HG02885 (cell line): Measurements from ENCODE around the gene NGEF.
"Not testable (repeated sequence)": the region's sequence is repeated elsewhere in the genome, so short reads cannot be mapped to it uniquely, and the experiment has no call there.

Experiments
- ATAC-seq: cut with Tn5 transposase; IDR thresholded peaks from one replicate; pipeline ENCODE4 v1.9.1; 2021; ENCODE audit warnings: mild to moderate bottlenecking; ENCODE audit not compliant: unreplicated experiment, poor library complexity

NGEF gene

GRCh38 chr2:232937278-232937906, 75.7 kb downstream of the NGEF start:
- ATAC-seq: no peak

GRCh38 chr2:232931636-232932035, 81.4 kb downstream of the NGEF start:
- ATAC-seq: no peak

DNA sequence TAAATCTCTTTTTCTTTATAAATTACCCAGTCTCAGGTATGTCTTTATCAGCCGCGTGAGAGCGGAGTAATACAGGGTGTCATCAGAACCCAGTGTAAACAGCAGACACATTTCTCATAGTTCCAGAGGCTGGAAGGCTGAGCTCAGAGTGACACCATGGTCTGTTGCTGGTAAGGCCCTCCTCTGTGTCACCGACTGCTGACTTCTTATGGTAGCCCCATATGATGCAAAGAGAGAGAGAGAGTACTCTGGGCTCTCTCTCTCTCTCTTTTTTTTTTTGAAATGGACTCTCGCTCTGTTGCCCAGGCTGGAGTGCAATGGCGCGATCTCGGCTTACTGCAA, 83.0 kb downstream of the NGEF start:
- ATAC-seq: no peak

- no peak for ATAC-seq
Observed at GRCh38 chr2:232929303-232930058, 83.6 kb downstream of the NGEF start.

- ATAC-seq: no peak
Observed at GRCh38 chr2:232928551-232929302, 84.3 kb downstream of the NGEF start.

- no peak for ATAC-seq
Observed at GRCh38 chr2:232927793-232928550, 85.1 kb downstream of the NGEF start.

GRCh38 chr2:232927032-232927792, 85.8 kb downstream of the NGEF start:
- ATAC-seq: no peak

DNA sequence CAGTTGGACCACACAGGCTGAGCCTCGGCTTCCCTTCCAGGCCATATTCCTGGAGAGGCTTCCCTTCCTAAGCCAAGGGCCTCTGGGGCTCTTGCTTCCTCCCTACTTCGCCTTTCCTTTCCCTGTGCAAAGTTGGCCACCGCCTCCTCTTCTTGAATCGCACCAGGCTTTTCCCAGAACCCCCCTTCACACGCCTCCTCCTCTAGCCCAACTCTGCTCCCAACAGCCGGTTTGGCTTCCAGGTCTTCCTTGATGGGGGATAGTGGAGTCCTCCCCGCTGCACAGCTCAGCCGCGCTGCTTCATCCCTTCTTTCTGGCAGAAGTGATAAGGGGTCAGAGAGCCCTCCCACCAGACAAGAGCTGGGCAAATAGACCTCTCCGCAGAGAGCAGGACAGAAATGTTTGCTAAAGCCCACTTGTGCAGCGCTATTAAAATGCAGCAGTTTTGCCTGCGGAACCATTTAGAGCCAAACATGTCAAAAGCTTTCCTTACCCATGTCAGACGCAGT, 86.6 kb downstream of the NGEF start:
- ATAC-seq: no peak

DNA sequence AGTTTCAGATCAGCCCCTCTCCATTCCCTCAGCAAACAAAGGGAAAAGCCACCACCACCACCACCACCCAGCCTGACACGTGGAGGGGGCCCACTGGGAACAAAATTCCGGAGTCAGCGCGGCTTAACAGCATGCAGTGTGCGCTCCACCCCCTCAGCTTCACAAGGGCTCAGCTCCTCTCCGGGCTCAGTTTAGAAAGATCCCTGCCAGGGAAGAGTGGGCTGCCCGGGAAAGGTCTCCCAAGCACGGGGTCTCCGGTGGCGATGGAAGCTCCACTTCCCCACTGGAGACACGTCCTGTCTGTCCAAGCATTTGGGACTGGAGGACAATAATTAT, 87.3 kb downstream of the NGEF start:
- no peak for ATAC-seq

GRCh38 chr2:232925153-232925820, 87.8 kb downstream of the NGEF start:
- no peak for ATAC-seq

DNA sequence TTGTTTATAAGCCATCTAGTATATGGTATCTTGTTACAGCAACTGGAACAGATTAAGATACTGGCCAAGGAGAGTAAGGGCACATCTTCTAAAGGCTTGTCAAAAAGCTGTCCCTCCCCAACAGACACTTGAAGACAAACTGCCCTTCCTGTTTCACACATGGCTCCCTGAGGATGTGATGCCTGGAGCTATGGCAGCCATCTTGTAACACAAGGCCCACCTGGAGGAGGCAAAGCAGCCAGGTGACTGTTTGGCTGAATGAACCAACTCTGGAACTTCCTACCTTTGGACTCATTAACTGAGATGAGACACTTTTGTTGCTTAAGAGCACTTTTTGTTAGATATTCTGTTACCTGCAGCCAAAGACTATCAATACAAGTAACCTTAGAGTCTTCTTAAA, 88.6 kb downstream of the NGEF start:
- no peak for ATAC-seq

DNA sequence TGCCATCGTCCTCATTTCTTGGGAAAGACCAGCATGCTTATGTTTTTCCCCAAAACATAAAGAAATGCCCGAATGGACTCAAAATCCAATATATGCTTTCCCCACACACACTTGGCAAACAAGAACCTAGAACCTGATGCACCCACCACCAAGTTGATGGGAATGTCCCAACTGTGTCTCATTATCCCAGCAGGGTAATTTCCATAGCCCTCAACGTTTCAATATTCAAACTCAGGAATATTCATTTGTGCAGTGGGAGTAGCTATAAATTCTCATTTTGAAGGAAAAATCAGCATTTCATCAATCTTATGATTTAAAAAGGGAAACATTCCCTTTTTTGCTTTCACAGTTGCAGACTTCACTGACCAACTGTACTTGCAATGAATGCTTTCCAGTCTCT, 92.3 kb downstream of the NGEF start:
- ATAC-seq: no peak

DNA sequence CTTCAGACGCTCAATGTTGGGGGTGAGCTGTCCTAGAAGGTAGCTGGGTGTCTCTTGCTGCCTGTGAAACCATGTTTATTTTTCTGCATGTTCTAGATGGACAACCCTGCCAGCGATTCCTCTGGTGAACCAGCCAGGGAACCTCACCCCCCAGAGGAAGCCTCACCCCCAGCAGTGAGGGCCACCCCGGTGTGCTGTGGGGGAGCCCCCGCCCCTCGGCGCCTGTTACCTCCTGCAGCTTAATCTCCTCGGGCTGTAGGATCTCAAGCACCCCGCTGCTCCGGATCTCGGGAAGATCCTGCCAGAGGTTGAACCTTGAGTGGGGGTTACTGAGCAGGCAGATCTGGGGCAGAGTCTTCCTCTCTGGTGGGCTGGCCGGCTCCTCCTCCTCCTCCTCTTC, 93.0 kb downstream of the NGEF start:
- ATAC-seq: no peak

GRCh38 chr2:232919141-232919540, 93.9 kb downstream of the NGEF start:
- ATAC-seq: no peak

DNA sequence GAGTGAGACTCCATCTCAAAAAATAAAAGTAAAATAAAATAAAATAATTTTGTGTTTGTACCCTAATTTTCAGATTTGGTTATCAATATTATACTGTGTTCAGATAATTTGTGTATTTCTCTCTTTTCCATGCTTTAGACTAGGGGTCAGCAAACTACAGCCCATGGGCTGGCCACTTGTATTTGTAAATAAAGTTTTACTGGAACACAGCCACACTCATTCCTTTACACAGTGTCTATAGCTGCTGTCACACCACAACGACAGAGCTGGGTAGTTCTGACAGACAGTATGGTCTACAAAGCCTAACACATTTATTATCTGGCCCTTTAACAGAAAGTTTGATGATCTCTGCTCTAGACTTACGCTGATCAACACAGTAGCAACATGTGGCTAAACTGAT, 99.2 kb downstream of the NGEF start:
- ATAC-seq: no peak

- no peak for ATAC-seq
Observed at GRCh38 chr2:232911712-232912277, 101.3 kb downstream of the NGEF start.

DNA sequence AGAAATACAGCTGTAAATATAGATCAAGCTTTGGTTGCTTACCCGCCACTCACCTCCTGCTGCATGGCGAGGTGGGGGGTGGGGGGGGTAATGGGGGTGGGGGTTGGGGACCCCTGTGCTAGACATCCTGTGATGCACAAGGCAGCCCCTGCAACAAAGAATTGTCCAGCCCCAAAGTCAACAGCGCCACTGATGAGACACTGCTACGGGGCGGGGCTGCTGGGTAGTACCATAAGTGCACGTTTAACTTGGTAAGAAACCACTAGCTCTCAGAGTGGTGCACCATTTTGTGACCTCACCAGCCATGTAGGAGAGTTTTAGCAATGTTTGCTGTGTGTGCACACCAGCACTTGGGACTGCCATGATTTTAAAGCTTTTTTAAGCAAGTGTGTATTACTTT, 102.7 kb downstream of the NGEF start:
- no peak for ATAC-seq

DNA sequence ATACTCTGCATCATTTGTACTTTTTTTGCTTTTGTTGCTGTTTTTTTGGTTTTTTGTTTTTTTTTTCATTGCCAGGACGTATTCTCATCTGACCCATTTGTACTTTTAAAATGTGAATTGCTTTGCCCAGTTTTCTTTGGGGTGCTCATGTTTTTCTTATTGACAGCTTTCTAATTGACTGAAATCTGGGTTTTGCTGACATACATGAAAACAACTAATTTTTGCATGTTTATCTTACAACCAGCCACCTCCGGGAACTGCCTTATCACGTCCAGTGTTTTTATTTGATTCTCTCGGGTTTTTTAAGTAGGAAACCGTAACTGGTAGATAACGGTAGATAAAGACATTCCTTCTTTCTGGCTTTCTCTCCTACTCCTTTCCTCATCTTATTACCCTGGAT, 104.4 kb downstream of the NGEF start:
- no peak for ATAC-seq

DNA sequence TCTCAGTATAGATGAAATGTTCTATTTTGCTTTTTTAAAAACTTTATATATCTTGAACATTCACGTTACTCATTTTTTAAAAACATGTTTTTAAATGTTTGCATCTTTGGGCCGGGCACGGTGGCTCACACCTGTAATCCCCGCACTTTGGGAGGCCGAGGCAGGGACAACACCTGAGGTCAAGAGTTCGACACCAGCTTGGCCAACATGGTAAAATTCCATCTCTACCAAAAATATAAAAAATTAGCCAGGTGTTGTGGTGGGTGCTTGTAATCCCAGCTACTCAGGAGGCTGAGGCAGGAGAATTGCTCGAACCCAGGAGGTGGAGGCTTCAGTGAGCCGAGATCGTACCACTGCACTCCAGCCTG, 105.4 kb downstream of the NGEF start:
- ATAC-seq: not testable (repeated sequence)
